H9 (cell line): ENCODE results near the gene SLBP. TPM values are rescaled to one million over a fixed set of nuclear protein-coding genes. Genes with fewer than 3 reads are reported as not detected.
A peak's percentile ranks its signal among the peaks of the same experiment; 100 is the strongest.

Source experiments
- DNase-seq: peaks from one replicate; pipeline ENCODE4 v3.0.0-alpha.2; 2017
- H2AFZ ChIP-seq: one replicate; pipeline ENCODE4 v1.6.1; 2013; ENCODE audit warnings: mild to moderate bottlenecking, low read length, control low read depth, moderate library complexity
- H2AK5ac ChIP-seq: 2 replicates; pipeline ENCODE4 v1.6.1; 2013; ENCODE audit warnings: low read length, control low read depth, mixed read lengths; ENCODE audit not compliant: insufficient read length
- H2BK120ac ChIP-seq: one replicate; pipeline ENCODE4 v1.6.1; 2013; ENCODE audit warnings: low read depth, mild to moderate bottlenecking, low read length, control low read depth, inconsistent platforms; ENCODE audit not compliant: poor library complexity, severe bottlenecking
- H2BK12ac ChIP-seq: 2 replicates; pipeline ENCODE4 v1.6.1; 2013; ENCODE audit warnings: low read length, control low read depth, mixed read lengths, low read depth; ENCODE audit not compliant: insufficient read length
- H2BK15ac ChIP-seq: 2 replicates; pipeline ENCODE4 v1.6.1; 2013; ENCODE audit warnings: low read depth, low read length, control low read depth
- H2BK20ac ChIP-seq: one replicate; pipeline ENCODE4 v1.6.1; 2013; ENCODE audit warnings: low read depth, mild to moderate bottlenecking, low read length, control low read depth, inconsistent platforms; ENCODE audit not compliant: poor library complexity, severe bottlenecking
- H2BK5ac ChIP-seq: 2 replicates; pipeline ENCODE4 v1.6.1; 2013; ENCODE audit warnings: low read length, control low read depth, mixed read lengths; ENCODE audit not compliant: insufficient read length
- H3K14ac ChIP-seq: 2 replicates; pipeline ENCODE4 v1.6.1; 2013; ENCODE audit warnings: low read length, control low read depth; ENCODE audit not compliant: insufficient read depth
- H3K18ac ChIP-seq: 2 replicates; pipeline ENCODE4 v1.6.1; 2013; ENCODE audit warnings: low read depth, mild to moderate bottlenecking, mixed read lengths, low read length, control low read depth; ENCODE audit not compliant: insufficient read length
- H3K23ac ChIP-seq: 2 replicates; pipeline ENCODE4 v1.6.1; 2013; ENCODE audit warnings: low read length, control low read depth, mixed read lengths, low read depth; ENCODE audit not compliant: insufficient read length
- H3K23me2 ChIP-seq: 2 replicates; pipeline ENCODE4 v1.6.1; 2013; ENCODE audit warnings: low read depth, mild to moderate bottlenecking, mixed read lengths, low read length, control low read depth; ENCODE audit not compliant: insufficient read length, poor library complexity, severe bottlenecking
- H3K27ac ChIP-seq: 2 replicates; pipeline ENCODE4 v1.5.1; 2013; ENCODE audit warnings: low read length, control low read depth, mixed read lengths, low read depth; ENCODE audit not compliant: insufficient read length
- H3K27me3 ChIP-seq: 2 replicates; pipeline ENCODE4 v1.6.1; 2013; ENCODE audit warnings: low read length, control low read depth, inconsistent platforms; ENCODE audit not compliant: insufficient read depth
- H3K4ac ChIP-seq: 2 replicates; pipeline ENCODE4 v1.6.1; 2013; ENCODE audit warnings: low read depth, mild to moderate bottlenecking, control low read depth, inconsistent platforms, low read length, moderate library complexity
- H3K4me1 ChIP-seq: 2 replicates; pipeline ENCODE4 v1.6.1; 2013; ENCODE audit warnings: low read length, control low read depth, inconsistent platforms; ENCODE audit not compliant: insufficient read depth
- H3K4me2 ChIP-seq: 2 replicates; pipeline ENCODE4 v1.6.1; 2013; ENCODE audit warnings: low read length, control low read depth, mixed read lengths; ENCODE audit not compliant: insufficient read length, insufficient read depth
- H3K56ac ChIP-seq: 2 replicates; pipeline ENCODE4 v1.6.1; 2013; ENCODE audit warnings: low read depth, mild to moderate bottlenecking, mixed read lengths, low read length, control low read depth; ENCODE audit not compliant: insufficient read length
- H3K79me1 ChIP-seq: 2 replicates; pipeline ENCODE4 v1.6.1; 2013; ENCODE audit warnings: low read depth, mild to moderate bottlenecking, moderate library complexity, low read length, control low read depth, inconsistent platforms; ENCODE audit not compliant: insufficient read depth, poor library complexity, severe bottlenecking
- H3K79me2 ChIP-seq: 2 replicates; pipeline ENCODE4 v1.6.1; 2013; ENCODE audit warnings: low read length, control low read depth, inconsistent platforms; ENCODE audit not compliant: insufficient read depth
- H3K9ac ChIP-seq: 2 replicates; pipeline ENCODE4 v1.6.1; 2013; ENCODE audit warnings: low read length, control low read depth, mixed read lengths; ENCODE audit not compliant: insufficient read length; ENCODE audit errors: extremely low read depth
- H3K9me3 ChIP-seq: one replicate; pipeline ENCODE4 v1.6.1; 2013; ENCODE audit warnings: low read depth, low read length, inconsistent platforms; ENCODE audit not compliant: control insufficient read depth
- H3T11ph ChIP-seq: one replicate; pipeline ENCODE4 v1.6.1; 2013; ENCODE audit warnings: mild to moderate bottlenecking, low read length, control low read depth, inconsistent platforms
- H4K20me1 ChIP-seq: one replicate; pipeline ENCODE4 v1.6.1; 2013; ENCODE audit not compliant: control insufficient read depth, insufficient read length, insufficient read depth
- H4K5ac ChIP-seq: 2 replicates; pipeline ENCODE4 v1.6.1; 2013; ENCODE audit warnings: low read depth, mild to moderate bottlenecking, mixed read lengths, low read length, control low read depth; ENCODE audit not compliant: insufficient read length
- H4K8ac ChIP-seq: replicated peaks from 2 replicates; pipeline ENCODE4 v1.6.1; 2013; ENCODE audit warnings: low read length, control low read depth, mixed read lengths, low read depth; ENCODE audit not compliant: insufficient read length
- H4K91ac ChIP-seq: 2 replicates; pipeline ENCODE4 v1.6.1; 2013; ENCODE audit warnings: low read depth, mild to moderate bottlenecking, moderate library complexity, mixed read lengths, low read length, control low read depth; ENCODE audit not compliant: insufficient read length
- H3K27ac Mint-ChIP-seq, 3 experiments: 2 replicates in 2 of 3; 3 replicates in 1 of 3; pipeline ENCODE4 v1.8.0; 2020 to 2021; ENCODE audit warnings: mixed read lengths in 3 of 3, mild to moderate bottlenecking in 1 of 3, moderate library complexity in 1 of 3
- H3K27me3 Mint-ChIP-seq: 2 replicates; pipeline ENCODE4 v1.8.0; 2021; ENCODE audit warnings: low read depth, mild to moderate bottlenecking, moderate library complexity, mixed read lengths
- H3K36me3 Mint-ChIP-seq, 3 experiments: 2 replicates in 2 of 3; 3 replicates in 1 of 3; pipeline ENCODE4 v1.8.0; 2020 to 2021; ENCODE audit warnings: low read depth in 3 of 3, mixed read lengths in 3 of 3; ENCODE audit not compliant: insufficient read depth in 1 of 3
- H3K4me1 Mint-ChIP-seq, 2 experiments: 2 replicates each; pipeline ENCODE4 v1.8.0; 2020; ENCODE audit warnings: mixed read lengths in 2 of 2
- H3K4me3 Mint-ChIP-seq, 2 experiments: 2 replicates in 1 of 2; 3 replicates in 1 of 2; pipeline ENCODE4 v1.8.0; 2020 to 2021; ENCODE audit warnings: mild to moderate bottlenecking in 2 of 2, mixed read lengths in 2 of 2, moderate library complexity in 1 of 2
- H3K9me3 Mint-ChIP-seq, 2 experiments: 2 replicates in 1 of 2; 3 replicates in 1 of 2; pipeline ENCODE4 v1.8.0; 2020; ENCODE audit warnings: mild to moderate bottlenecking in 2 of 2, mixed read lengths in 2 of 2, moderate library complexity in 1 of 2
- CTCF ChIP-seq: fragments of 200-600 bp; sonication (generic); conservative IDR thresholded peaks from 3 replicates; pipeline ENCODE4 v1.8.0; 2021; ENCODE audit warnings: antibody characterized with exemption, mild to moderate bottlenecking
- WGBS: extraction: QIAGEN DNeasy Blood & Tissue Kit; methylation state at CpG from one replicate; pipeline ENCODE4 v1.1.7; 2013; ENCODE audit warnings: missing lambda C conversion rate, low lambda C conversion rate, mixed read lengths; ENCODE audit not compliant: insufficient read length; ENCODE audit errors: extremely low coverage; 5-methylcytosine and 5-hydroxymethylcytosine counted together
- total RNA-seq: library from RNA; stranded (reverse); gene quantifications from 2 replicates; pipeline ENCODE4 v1.2.1, GENCODE V29; 2021

SLBP gene
- total RNA-seq, 1 experiment from 2014 or later, result 62.7 TPM

GRCh38 chr4:1675802-1676137 lies 36.3 kb downstream of the SLBP start:
- Histone ChIP-seq H3T11ph (no peak overlapping the region), H3K4me1 (no peaks in the 10 kb centered on the region), H3K4ac (no peak overlapping the region), H4K20me1 (no peaks in the 10 kb centered on the region), H2BK20ac (no peak overlapping the region), H3K14ac (peak overlapping the region; percentile 25; the same call in 1 of the 2 replicates), H2AFZ (no peak overlapping the region), H3K23ac (no peak overlapping the region), H3K9ac (no peak overlapping the region), H2BK15ac (no peak overlapping the region), H3K79me1 (no peaks in the 10 kb centered on the region), H3K4me2 (no peak overlapping the region), H2AK5ac (no peak overlapping the region), H3K56ac (no peak overlapping the region), H4K5ac (no peak overlapping the region), H3K9me3 (no peaks in the 10 kb centered on the region), H2BK5ac (no peak overlapping the region), H4K8ac (no peak overlapping the region), H3K27me3 (no peaks in the 10 kb centered on the region), H2BK120ac (no peak overlapping the region), H3K23me2 (no peaks in the 10 kb centered on the region), H2BK12ac (no peak overlapping the region), H3K27ac (no peak overlapping the region), H4K91ac (no peak overlapping the region), H3K18ac (no peak overlapping the region), H3K79me2 (no peaks in the 10 kb centered on the region)
- H3K27me3 Mint-ChIP-seq, result peaks cover 8% of the 10 kb centered on the region
- H3K9me3 Mint-ChIP-seq, result no peaks in the 10 kb centered on the region; a peak in 1 of 5 replicates
- no peak for DNase-seq
- no peak overlapping the region for H3K4me3 Mint-ChIP-seq
- H3K27ac Mint-ChIP-seq, result no peak overlapping the region
- H3K36me3 Mint-ChIP-seq, result 0 out of 7 replicates have a peak, but pooled peaks cover 0 to 2% (median 0%) of the 10 kb centered on the region in 3 experiments
- H3K4me1 Mint-ChIP-seq, result peaks cover 0 to 10% of the 10 kb centered on the region in 2 experiments; a peak in 3 of 4 replicates
- TF ChIP-seq CTCF, result no peak
- no CpG with 5 or more reads among the region's 10 CpGs for WGBS
